GM19043 (cell line): ENCODE measurements around the gene GATA3.
A peak's percentile ranks its signal among the peaks of the same experiment; 100 is the strongest.

Source experiments
- ATAC-seq: cut with Tn5 transposase; IDR thresholded peaks from one replicate; pipeline ENCODE4 v1.9.1; 2021; ENCODE audit warnings: low read depth; ENCODE audit not compliant: unreplicated experiment

Gene GATA3

DNA sequence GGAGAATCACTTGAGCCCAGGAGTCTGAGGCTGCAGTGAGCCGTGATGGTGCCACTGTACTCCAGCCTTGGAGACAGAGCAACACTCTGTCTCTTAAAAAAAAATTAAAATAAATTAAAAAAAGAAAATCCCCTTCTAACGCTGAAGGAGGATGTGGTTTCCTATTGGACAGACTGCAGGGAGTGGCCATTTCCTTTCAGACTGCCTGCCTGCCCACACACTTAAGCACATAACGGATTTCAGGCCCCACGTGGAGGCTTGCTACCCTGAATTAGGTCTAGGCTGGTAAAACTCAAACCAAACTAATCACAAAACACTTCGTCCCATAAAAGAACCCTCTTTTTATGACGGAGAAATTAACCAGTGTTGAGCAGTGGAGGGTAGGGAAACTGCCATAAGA is 34.0 kb downstream of the GATA3 start:
- ATAC-seq = peak; percentile 58

DNA sequence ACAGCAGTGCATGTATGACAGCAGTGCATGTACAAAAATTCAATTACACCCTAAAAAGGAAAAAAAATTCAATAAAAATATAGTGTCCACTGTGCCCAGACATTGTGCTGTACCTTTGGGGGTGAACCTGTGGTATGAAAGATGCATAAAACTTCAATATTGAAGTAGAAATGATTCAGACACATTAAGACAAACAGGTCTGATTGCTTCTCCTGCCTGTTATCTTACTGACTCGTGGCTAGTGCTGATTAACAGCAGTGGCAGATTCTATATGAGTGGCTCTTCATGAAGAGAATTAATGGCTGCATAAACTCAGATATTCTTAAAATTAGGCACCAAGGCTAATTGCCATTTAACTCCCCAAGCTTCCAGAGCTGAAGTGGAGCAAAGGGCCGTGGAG is 37.9 kb downstream of the GATA3 start:
- ATAC-seq = no peak

DNA sequence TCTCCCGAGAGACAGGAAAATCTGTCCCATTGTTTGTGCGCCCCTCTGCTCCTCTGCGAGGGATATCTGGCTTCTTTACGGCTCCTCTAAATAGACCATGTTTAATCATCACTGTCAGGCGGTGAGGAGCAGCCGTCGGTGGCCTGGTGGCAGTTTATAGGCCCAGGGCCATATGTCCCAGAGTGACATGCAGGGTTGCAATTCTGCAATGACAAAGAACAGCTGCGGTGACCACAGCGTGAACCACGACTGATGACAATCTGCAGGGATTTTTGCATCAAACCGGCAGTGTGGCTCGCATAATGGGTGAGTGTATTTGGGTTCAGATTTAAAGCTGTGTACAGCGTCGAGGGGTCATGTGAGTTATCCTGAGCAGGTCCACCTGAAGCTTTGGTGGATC is 41.5 kb downstream of the GATA3 start:
- no peak for ATAC-seq

DNA sequence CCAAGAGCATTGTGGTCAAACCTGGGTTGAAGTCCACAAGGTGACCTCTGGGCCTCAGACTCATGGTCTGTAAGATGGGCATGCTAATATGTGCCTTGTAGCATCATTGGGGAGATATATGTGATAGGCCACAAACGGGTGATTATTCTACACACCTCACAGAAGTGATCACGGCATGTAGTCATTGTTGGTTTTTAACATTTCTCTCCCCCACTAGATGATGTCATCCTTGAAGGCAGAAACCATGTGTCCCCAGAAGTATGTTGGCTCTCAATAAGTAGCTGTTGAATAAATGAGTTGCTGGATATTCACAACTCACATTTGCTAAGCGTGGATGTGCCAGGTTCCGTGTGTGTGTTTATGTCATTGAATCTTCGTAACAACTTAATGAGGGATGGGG is 42.4 kb downstream of the GATA3 start:
- ATAC-seq = no peak

- no peak for ATAC-seq
These were observed 45.9 kb downstream of the GATA3 start for GRCh38 chr10:8100366-8100765.

GRCh38 chr10:8102708-8103401 is 48.4 kb downstream of the GATA3 start:
- no peak for ATAC-seq

GRCh38 chr10:8103543-8103942 is 49.1 kb downstream of the GATA3 start:
- no peak for ATAC-seq

- no peak for ATAC-seq
These were observed 49.5 kb downstream of the GATA3 start for GRCh38 chr10:8104005-8104404.

DNA sequence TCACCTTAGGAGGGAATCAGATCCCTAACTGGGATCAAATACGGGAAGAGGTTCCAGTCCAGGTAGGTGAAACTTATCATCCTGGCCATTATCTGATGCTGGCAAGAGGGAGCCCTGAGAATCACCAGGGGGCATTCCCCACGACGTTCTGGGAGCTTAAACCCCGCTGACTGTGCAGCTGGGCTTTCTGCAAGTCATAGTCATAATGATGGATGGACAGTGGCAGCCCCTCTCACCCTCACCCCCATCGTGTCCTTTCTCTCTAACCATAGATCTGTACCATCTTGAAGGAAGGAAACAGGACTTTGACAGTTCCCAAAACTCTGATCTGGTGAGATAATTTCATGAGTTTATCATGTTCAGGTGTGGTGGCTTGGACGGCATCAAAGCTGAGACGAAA is 50.2 kb downstream of the GATA3 start:
- ATAC-seq = no peak

GRCh38 chr10:8105932-8106331 is 51.4 kb downstream of the GATA3 start:
- ATAC-seq = no peak

DNA sequence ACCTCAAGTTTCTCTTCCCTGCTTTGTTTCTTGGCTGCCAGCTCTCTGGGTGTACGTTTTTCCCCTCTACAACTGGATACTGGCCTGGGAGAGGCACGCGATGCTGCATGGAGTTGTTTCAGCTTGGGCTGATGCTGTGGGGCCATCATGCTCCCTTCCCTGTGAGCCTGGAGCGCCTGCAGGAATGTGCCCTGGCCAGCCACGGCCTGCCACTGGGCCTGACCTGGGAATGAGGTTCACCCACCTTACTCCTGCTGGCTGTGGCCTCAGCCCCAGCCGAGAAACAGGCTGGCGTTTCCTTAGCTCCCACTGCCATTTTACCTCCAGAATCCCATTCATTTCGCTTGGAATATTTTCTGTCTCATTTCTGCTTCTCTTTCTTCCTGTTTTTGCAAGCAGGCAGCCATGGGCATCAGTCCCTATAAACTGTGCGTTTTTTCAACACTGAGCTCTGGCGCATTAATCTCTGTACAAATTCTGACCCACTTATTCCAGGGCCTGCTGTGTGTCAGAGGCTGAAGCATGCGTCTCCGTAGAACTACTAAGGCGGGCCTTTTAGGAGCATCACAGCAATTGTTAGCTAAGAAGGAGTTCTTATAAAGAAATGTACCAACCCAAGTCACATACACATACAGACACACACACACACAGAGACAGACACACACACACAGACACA is 57.9 kb downstream of the GATA3 start:
- no peak for ATAC-seq

DNA sequence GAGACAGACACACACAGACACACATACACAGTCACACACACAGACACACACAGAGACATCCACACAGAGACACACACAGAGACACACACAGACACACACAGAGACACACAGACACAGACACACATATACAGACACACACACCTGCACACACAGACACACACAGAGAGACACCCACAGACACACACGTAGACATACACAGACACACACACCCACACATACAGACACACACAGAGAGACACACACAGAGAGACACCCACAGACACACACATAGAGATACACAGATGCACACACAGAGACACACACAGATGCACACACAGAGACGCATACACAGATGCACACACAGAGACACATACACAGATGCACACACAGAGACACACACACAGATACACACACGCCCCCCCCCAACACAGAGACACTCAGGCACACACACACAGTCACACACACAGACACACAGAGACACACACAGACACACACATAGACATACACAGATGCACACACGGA is 58.5 kb downstream of the GATA3 start:
- no peak for ATAC-seq

- no peak for ATAC-seq
These were observed 59.1 kb downstream of the GATA3 start for GRCh38 chr10:8113616-8114015.

- ATAC-seq = no peak
These were observed 60.5 kb downstream of the GATA3 start for GRCh38 chr10:8114741-8115617.

DNA sequence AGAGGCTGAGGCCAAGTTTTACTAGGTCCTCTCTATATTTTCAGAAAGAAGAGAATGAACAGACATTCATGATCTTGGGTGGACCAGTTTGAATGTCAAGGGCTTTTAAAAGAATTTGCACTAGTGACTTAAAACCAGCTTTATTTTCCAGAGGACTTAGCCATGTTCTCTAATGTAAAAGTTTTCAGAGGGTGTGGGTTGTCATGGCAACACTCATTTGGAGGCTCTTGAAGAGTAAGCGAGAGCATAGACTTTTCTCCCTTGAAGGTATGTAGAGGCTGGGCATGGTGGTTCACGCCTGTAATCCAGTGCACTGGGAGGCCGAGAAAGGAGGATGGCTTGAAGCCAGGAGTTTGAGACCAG is 61.1 kb downstream of the GATA3 start:
- ATAC-seq = no peak

DNA sequence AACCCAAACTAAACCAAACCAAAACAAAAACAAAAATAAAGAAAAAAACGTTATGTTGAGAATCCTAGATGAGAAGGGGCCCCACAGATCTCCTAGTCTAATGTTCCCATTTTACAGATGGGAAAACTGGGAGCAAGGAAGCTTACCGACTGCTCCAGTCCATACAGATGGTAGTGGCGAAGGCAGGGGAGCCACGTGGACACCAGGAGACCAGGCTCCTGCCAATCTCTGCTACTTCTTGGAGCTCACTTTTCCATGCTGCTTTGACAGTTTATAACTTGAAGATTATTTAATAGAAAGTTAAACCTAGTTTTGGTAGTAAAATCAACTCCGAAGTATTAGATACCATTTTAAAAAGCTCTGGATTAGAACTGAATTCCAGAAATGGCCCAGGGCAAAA is 62.0 kb downstream of the GATA3 start:
- ATAC-seq = no peak

DNA sequence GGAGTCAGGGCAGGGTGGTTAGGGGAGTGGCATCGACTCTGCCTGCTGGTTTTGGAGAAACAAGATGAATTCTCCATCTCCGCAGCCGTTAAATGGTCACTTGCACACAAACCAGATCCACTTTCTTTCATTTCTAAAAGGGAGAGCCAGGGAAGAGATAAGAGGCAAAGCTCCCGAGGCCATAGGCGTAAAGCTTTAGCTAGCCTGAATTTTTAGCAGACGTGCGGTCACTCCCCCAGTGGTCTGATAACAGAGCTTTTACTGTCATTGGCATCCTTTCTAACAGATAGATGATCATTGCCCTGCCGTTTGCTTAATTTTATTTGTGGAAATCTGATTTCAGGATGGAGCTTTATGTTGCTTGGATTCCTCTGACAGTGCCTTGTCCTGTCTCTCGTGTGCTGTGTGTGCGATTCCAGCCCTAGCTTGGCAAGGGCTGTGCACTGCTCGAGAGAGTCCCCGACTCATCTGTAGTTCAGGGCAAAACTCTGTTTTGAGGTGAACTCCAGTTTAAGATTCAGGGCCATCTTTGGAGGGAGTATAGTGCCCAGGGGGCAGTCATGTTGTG is 62.5 kb downstream of the GATA3 start:
- ATAC-seq = no peak

DNA sequence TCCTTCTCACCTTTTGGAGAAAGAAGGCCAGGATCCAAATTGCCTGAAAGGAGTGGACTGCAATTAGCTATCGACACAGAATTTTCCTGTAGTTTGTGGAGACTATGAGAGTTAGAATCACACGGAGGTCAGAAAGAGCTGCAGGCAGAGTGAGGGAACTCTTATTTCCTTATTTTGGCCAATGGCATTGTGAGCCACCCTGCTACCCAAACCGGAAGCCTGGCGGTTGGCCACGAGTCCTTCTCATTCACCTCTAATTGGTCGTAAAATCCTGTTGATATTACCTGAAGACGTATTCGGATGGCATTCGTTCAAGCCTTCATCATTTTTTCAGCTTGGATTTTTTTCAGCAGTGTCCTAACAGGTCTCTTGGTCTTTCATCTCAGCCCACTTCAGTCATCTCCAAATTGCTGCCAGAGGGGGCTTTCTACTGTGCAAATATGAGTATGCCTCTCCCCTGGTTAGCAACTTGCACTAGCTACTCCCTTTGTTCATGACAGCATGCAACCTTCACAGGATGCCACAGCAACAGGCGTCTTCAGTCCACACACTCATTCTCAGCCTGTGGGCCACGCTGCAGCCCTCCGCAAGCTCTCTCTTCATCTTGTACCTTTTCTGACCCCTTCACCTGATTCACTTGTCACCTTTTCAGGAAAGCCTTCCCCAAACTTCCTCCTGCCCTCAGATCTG is 66.9 kb downstream of the GATA3 start:
- ATAC-seq = no peak

- ATAC-seq = no peak
These were observed 68.3 kb downstream of the GATA3 start for GRCh38 chr10:8122611-8123369.

DNA sequence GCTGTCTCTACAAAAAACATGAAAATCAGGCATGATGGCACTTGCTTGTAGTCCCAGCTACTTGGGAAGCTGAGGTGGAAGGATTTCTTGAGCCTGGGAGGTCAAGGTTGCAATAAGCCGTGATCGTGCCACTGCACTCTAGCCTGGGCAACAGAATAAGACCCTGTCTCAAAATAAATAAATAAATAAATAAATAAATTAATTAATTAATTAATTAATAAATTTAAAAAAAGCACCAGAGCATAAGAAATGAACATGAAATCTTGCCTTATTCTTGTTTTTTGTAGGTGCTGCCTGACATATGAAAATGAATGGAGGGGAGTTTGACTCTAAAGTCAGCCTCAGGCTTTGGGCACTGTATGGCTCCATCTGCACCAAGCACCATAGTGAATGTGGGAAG is 69.9 kb downstream of the GATA3 start:
- ATAC-seq = no peak
